K562 (cell line): ENCODE data around the gene SLC25A34. TPM values are rescaled to one million over a fixed set of nuclear protein-coding genes. Genes with fewer than 3 reads are reported as not detected.

Experiments
- ARHGAP35 ChIP-seq: fragments of 450-650 bp; IDR thresholded peaks from 2 replicates; pipeline ENCODE4 v1.6.1; 2018; ENCODE audit not compliant: partially characterized antibody
- ASH1L ChIP-seq: fragments of 450-650 bp; IDR thresholded peaks from 2 replicates; pipeline ENCODE4 v1.6.1; 2018; ENCODE audit warnings: borderline replicate concordance, mild to moderate bottlenecking, low read depth; ENCODE audit not compliant: partially characterized antibody
- BCOR ChIP-seq: fragments of 450-650 bp; IDR thresholded peaks from 2 replicates; pipeline ENCODE4 v1.6.1; 2016
- CHD4 ChIP-seq: fragments of 200-600 bp; sonication (generic); IDR thresholded peaks from 3 replicates; pipeline ENCODE4 v1.6.1; 2012; ENCODE audit warnings: low read depth, mild to moderate bottlenecking, mixed read lengths, low read length, inconsistent platforms; ENCODE audit not compliant: insufficient read depth, insufficient replicate concordance, poor library complexity, severe bottlenecking
- CREBBP ChIP-seq: IDR thresholded peaks from one replicate; pipeline ENCODE4 v1.6.1; 2012; ENCODE audit warnings: low read depth, mild to moderate bottlenecking, control low read depth, inconsistent platforms, low read length
- ELF2 ChIP-seq: fragments of 250-450 bp; sonication (Bioruptor Pico); IDR thresholded peaks from 2 replicates; pipeline ENCODE4 v1.5.0; 2021; ENCODE audit warnings: mild to moderate bottlenecking
- HDAC1 ChIP-seq, 2 experiments: fragments of 450-650 bp; IDR thresholded peaks; 2 replicates each; pipeline ENCODE4 v1.6.1; 2016 to 2017; ENCODE audit warnings: inconsistent platforms in 1 of 2, mild to moderate bottlenecking in 1 of 2, moderate library complexity in 1 of 2
- HLTF ChIP-seq: fragments of 450-650 bp; IDR thresholded peaks from 2 replicates; pipeline ENCODE4 v1.6.1; 2016
- HMBOX1 ChIP-seq: sonication (generic); IDR thresholded peaks from 2 replicates; pipeline ENCODE4 v1.6.1; 2016
- HSF4 ChIP-seq: fragments of 250-450 bp; sonication (Bioruptor Pico); IDR thresholded peaks from 2 replicates; pipeline ENCODE4 v2.1.2; 2022; ENCODE audit warnings: mild to moderate bottlenecking, moderate library complexity, borderline replicate concordance
- MITF ChIP-seq: IDR thresholded peaks from 2 replicates; pipeline ENCODE4 v1.6.1; 2014; ENCODE audit warnings: antibody characterized with exemption
- NCOR1 ChIP-seq: fragments of 450-650 bp; IDR thresholded peaks from 2 replicates; pipeline ENCODE4 v1.6.1; 2016; ENCODE audit warnings: mild to moderate bottlenecking, moderate library complexity
- NFRKB ChIP-seq: fragments of 450-650 bp; IDR thresholded peaks from 2 replicates; pipeline ENCODE4 v1.6.1; 2016; ENCODE audit warnings: low read depth
- NR2C2 ChIP-seq, 2 experiments: fragments of 200-800 bp in 1 of 2; sonication (Bioruptor generic) in 1 of 2; sonication (generic) in 1 of 2; formaldehyde crosslinking in 1 of 2; IDR thresholded peaks; 2 replicates each; pipeline versions ENCODE4 v1.6.1 to v1.8.0; 2016 to 2022; ENCODE audit warnings: mild to moderate bottlenecking in 1 of 2, missing compliant biosample characterization in 1 of 2, missing genetic modification characterization in 1 of 2, missing genetic modification reagents in 1 of 2
- PATZ1 ChIP-seq: fragments of 250-450 bp; sonication (Bioruptor Pico); IDR thresholded peaks from 2 replicates; pipeline ENCODE4 v1.5.0; 2020; ENCODE audit warnings: mild to moderate bottlenecking, borderline replicate concordance
- PHF20 ChIP-seq: fragments of 450-650 bp; IDR thresholded peaks from 2 replicates; pipeline ENCODE4 v1.6.1; 2018; ENCODE audit not compliant: partially characterized antibody
- SMARCA4 ChIP-seq: fragments of 450-650 bp; IDR thresholded peaks from 2 replicates; pipeline ENCODE4 v1.6.1; 2016
- TAL1 ChIP-seq: fragments of 450-650 bp; IDR thresholded peaks from 2 replicates; pipeline ENCODE4 v1.6.1; 2016; ENCODE audit warnings: mild to moderate bottlenecking
- YY1 ChIP-seq, 3 experiments: IDR thresholded peaks; 2 replicates each; pipeline ENCODE4 v1.6.1; 2011; ENCODE audit warnings: low read length in 2 of 3, mild to moderate bottlenecking in 2 of 3, moderate library complexity in 2 of 3, borderline replicate concordance in 1 of 3, control low read depth in 1 of 3, low read depth in 1 of 3; ENCODE audit not compliant: insufficient read depth in 3 of 3, insufficient replicate concordance in 2 of 3, control insufficient read depth in 1 of 3, insufficient read length in 1 of 3; ENCODE audit errors: extremely low read depth in 1 of 3
- ZNF280B ChIP-seq: fragments of 250-450 bp; sonication (Bioruptor Pico); IDR thresholded peaks from 2 replicates; pipeline ENCODE4 v1.5.1; 2021; ENCODE audit warnings: mild to moderate bottlenecking
- ZNF76 ChIP-seq: fragments of 250-450 bp; sonication (Bioruptor Pico); IDR thresholded peaks from 2 replicates; pipeline ENCODE4 v1.4.0; 2020; ENCODE audit warnings: mild to moderate bottlenecking, moderate library complexity, borderline replicate concordance
- ZNF780A ChIP-seq: fragments of 250-450 bp; sonication (Bioruptor Pico); IDR thresholded peaks from 2 replicates; pipeline ENCODE4 v1.5.0; 2021; ENCODE audit warnings: mild to moderate bottlenecking
- ZNF79 ChIP-seq: fragments of 250-450 bp; sonication (Bioruptor Pico); IDR thresholded peaks from 2 replicates; pipeline ENCODE4 v1.4.0; 2020; ENCODE audit warnings: low read depth, mild to moderate bottlenecking, moderate library complexity
- polyA plus RNA-seq, 8 experiments: library from polyadenylated mRNA; depleted of rRNA in 4 of 8; stranded (reverse) in 5 of 8; unstranded in 3 of 8; fragments of >200 nt; fragmentation: Nextera tagmentation in 2 of 8; fragmentation: Illumina TruSeq in 1 of 8; extraction: Ambion mirVana in 2 of 8; extraction: Trizol in 1 of 8; gene quantifications; 2 replicates each; pipeline versions ENCODE4 v1.2.1 to v1.2.3, GENCODE V29; 2011 to 2014; ENCODE audit warnings: inconsistent platforms in 1 of 8, missing spikeins in 1 of 8
- total RNA-seq, 7 experiments: library from RNA; depleted of rRNA in 6 of 7; stranded (reverse); fragments of >200 nt in 6 of 7; fragmentation: Illumina TruSeq in 2 of 7; extraction: Trizol in 2 of 7; gene quantifications; 2 replicates each; pipeline versions ENCODE4 v1.2.1 to v1.2.3, GENCODE V29; 2011 to 2021; ENCODE audit warnings: low replicate concordance in 1 of 7

Gene SLC25A34
- total and polyA plus RNA-seq, 9 of the 15 experiments (the other 6 are each of a cell fraction or from before 2014, with no cell fraction given): 0.01 to 0.57 (median 0.16) TPM

- no peak for TF ChIP-seq NR2C2 (CRISPR knock-in tag; IDR thresholded peaks at IDR 0.05)
- peak; percentile 81 for TF ChIP-seq NR2C2 (tag; IDR thresholded peaks at IDR 0.05)
- no peak for TF ChIP-seq PATZ1 (CRISPR knock-in tag)
- TF ChIP-seq CREBBP: no peak
- no peak for TF ChIP-seq ASH1L
- TF ChIP-seq CHD4: no peak
- TF ChIP-seq NCOR1: no peak
- TF ChIP-seq HLTF: no peak
- no peak for TF ChIP-seq MITF
- TF ChIP-seq ZNF780A (CRISPR knock-in tag): no peak
- TF ChIP-seq ELF2: no peak
- peak in 1 of 2 experiments; percentile 22; a peak in 1 of 4 replicates for TF ChIP-seq HDAC1 (IDR thresholded peaks at IDR 0.05)
- peak in 1 of 3 experiments; percentile 35 for TF ChIP-seq YY1 (IDR thresholded peaks at IDR 0.05; ENCODE audit: borderline replicate concordance in 1 of 3, control insufficient read depth in 1 of 3, extremely low read depth in 1 of 3, insufficient read depth in 3 of 3, insufficient read length in 1 of 3, insufficient replicate concordance in 2 of 3, low read depth in 1 of 3, low read length in 2 of 3)
- no peak for TF ChIP-seq ZNF79
- TF ChIP-seq SMARCA4: peak; percentile 26; the same call in 1 of the 2 replicates
- no peak for TF ChIP-seq NFRKB
- no peak for TF ChIP-seq HSF4
- TF ChIP-seq BCOR: no peak
- TF ChIP-seq ZNF76 (CRISPR knock-in tag): no peak
- TF ChIP-seq ZNF280B (CRISPR knock-in tag): no peak
- no peak for TF ChIP-seq ARHGAP35
- peak; percentile 83 for TF ChIP-seq HMBOX1
- 0 out of 2 replicates have a peak, but pooled peaks have one; percentile 3 for TF ChIP-seq TAL1
- TF ChIP-seq PHF20: no peak
These were observed 43.9 kb upstream of the SLC25A34 start (continued) for GRCh38 chr1:15692121-15692682.
